ENCODE results near the gene IL2RA. TPM values are rescaled to one million over a fixed set of nuclear protein-coding genes. Genes with fewer than 3 reads are reported as not detected.

The IL2RA gene
- total RNA-seq, 1 donor from 2014 or later, result not detected

GRCh38 chr10:6035101-6035834 lies 26.9 kb downstream of the IL2RA start:
- H3K27me3 ChIP-seq (ENCODE audit: control insufficient read depth, insufficient read depth, low read length), result no peaks in the 10 kb centered on the region
- no peak overlapping the region for H3K4me3 ChIP-seq (ENCODE audit: low read depth, low read length)
- H3K36me3 ChIP-seq (ENCODE audit: control insufficient read depth, insufficient read depth, low read length), result no peaks in the 10 kb centered on the region
- no peak for DNase-seq (ENCODE audit: low read depth)
- TF ChIP-seq CTCF (IDR thresholded peaks at IDR 0.05; ENCODE audit: insufficient read depth, low read length, poor library complexity, severe bottlenecking), result no peak

- H3K27me3 ChIP-seq (ENCODE audit: control insufficient read depth, insufficient read depth, low read length), result no peaks in the 10 kb centered on the region
- no peaks in the 10 kb centered on the region for H3K36me3 ChIP-seq (ENCODE audit: control insufficient read depth, insufficient read depth, low read length)
- no peak for TF ChIP-seq CTCF (IDR thresholded peaks at IDR 0.05; ENCODE audit: insufficient read depth, low read length, poor library complexity, severe bottlenecking)
- DNase-seq (ENCODE audit: low read depth), result no peak
- H3K4me3 ChIP-seq (ENCODE audit: low read depth, low read length), result no peak overlapping the region
Measured at GRCh38 chr10:6034371-6034770, 27.8 kb downstream of the IL2RA start.

- DNase-seq (ENCODE audit: low read depth), result no peak
- Histone ChIP-seq H3K36me3 (ENCODE audit: control insufficient read depth, insufficient read depth, low read length) (no peaks in the 10 kb centered on the region), H3K4me3 (ENCODE audit: low read depth, low read length) (no peak overlapping the region), H3K27me3 (ENCODE audit: control insufficient read depth, insufficient read depth, low read length) (no peaks in the 10 kb centered on the region)
- TF ChIP-seq CTCF (IDR thresholded peaks at IDR 0.05; ENCODE audit: insufficient read depth, low read length, poor library complexity, severe bottlenecking), result no peak
Measured at GRCh38 chr10:6033954-6034353, 28.2 kb downstream of the IL2RA start.

- TF ChIP-seq CTCF (IDR thresholded peaks at IDR 0.05; ENCODE audit: insufficient read depth, low read length, poor library complexity, severe bottlenecking), result no peak
- Histone ChIP-seq H3K4me3 (ENCODE audit: low read depth, low read length) (no peak overlapping the region), H3K36me3 (ENCODE audit: control insufficient read depth, insufficient read depth, low read length) (no peaks in the 10 kb centered on the region), H3K27me3 (ENCODE audit: control insufficient read depth, insufficient read depth, low read length) (no peaks in the 10 kb centered on the region)
- DNase-seq (ENCODE audit: low read depth), result no peak
Measured at GRCh38 chr10:6030940-6031339, 31.2 kb downstream of the IL2RA start.

GRCh38 chr10:6030217-6030616 lies 31.9 kb downstream of the IL2RA start:
- TF ChIP-seq CTCF (IDR thresholded peaks at IDR 0.05; ENCODE audit: insufficient read depth, low read length, poor library complexity, severe bottlenecking), result no peak
- no peaks in the 10 kb centered on the region for H3K27me3 ChIP-seq (ENCODE audit: control insufficient read depth, insufficient read depth, low read length)
- DNase-seq (ENCODE audit: low read depth), result no peak
- no peak overlapping the region for H3K4me3 ChIP-seq (ENCODE audit: low read depth, low read length)
- no peaks in the 10 kb centered on the region for H3K36me3 ChIP-seq (ENCODE audit: control insufficient read depth, insufficient read depth, low read length)

GRCh38 chr10:6027929-6028328 lies 34.2 kb downstream of the IL2RA start:
- no peak for DNase-seq (ENCODE audit: low read depth)
- peaks cover 3% of the 10 kb centered on the region for H3K27me3 ChIP-seq (ENCODE audit: control insufficient read depth, insufficient read depth, low read length)
- H3K36me3 ChIP-seq (ENCODE audit: control insufficient read depth, insufficient read depth, low read length), result no peaks in the 10 kb centered on the region
- no peak overlapping the region for H3K4me3 ChIP-seq (ENCODE audit: low read depth, low read length)
- no peak for TF ChIP-seq CTCF (IDR thresholded peaks at IDR 0.05; ENCODE audit: insufficient read depth, low read length, poor library complexity, severe bottlenecking)
